Heart left ventricle (tissue), 13 donors: ENCODE measurements around the gene ATP5F1E.

Source experiments
- POLR2A ChIP-seq, 2 donors: fragments of 450-650 bp; IDR thresholded peaks; one replicate each; pipeline ENCODE4 v1.6.1; 2017; ENCODE audit warnings: antibody characterized with exemption in 2 of 2, mild to moderate bottlenecking in 2 of 2, moderate library complexity in 2 of 2
- TF ChIP-seq, protein P1 (sequence below), 12 donors: fragments of 200-600 bp; sonication (generic) in 4 of 12; IDR thresholded peaks; one replicate each; pipeline versions ENCODE4 v1.5.0 to v1.8.0; 2018 to 2022; ENCODE audit warnings: antibody characterized with exemption in 12 of 12, mild to moderate bottlenecking in 5 of 12
- donor health status: ischemic (EF 13 %, LVEDD 7.1; RV severe dilation, severe dysfunction).
- donor health status: DM: no; HTN: yes; CAD: no.
- donor health status: DM: no; HTN: no; CAD: no.
- donor health status: ischemic (EF 25% LVEDD 6.9; RV normal size, moderate dysfunction).
- donor health status: ischemic (EF 25% LVEDD 5.7; RV mildly dilated, moderate dysfunction).
- donor health status: ischemic (EF 35%, LVEDD 5.7; RV mildly dilated, moderate dysfunction).
- donor health status: nonischemic (EF 11% LVEDD 7.7; RV severe dilation, severe dysfunction).
- donor health status: DM: yes; HTN: yes; CAD: no.
- donor health status: PGD.
- donor health status: ischemic (EF 29% LVEDD 5.4; RV normal size, mild dysfunction).
- donor health status: nonischemic (EF 23%, LVEDD 6.1; RV moderate dilation, normal function).

DNA sequence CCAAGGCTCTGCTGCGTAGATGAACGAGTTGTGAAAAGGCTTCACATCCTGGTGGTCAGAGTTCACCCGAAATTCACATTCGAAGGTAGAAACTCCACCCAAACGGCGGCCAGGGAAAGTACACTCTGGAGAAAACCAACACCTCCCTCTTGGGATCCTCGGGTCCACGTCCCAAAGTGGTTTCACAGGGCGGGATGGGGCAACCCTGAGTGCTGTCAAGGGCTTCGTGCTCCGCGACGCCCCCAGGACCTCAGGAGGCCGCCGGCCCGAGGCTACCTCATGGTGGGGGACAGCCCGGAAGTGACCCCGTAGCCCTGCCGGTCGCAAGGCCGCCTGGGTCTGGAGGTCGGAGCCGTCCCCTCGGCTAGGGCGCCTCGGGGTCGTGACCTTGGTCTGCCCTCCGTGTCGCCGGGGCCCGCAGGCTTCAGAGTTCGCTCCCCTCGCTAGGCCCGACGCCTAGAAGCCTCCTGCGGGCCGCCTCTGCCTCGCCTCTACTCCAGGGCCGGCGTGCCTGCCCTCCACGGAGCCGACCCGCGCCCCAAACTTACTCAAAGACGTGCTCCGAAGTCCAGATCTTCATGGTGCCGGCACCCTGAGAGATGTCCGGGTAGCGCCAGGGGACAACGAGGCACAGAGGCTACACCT lies 10.1 kb upstream of the ATP5F1E start, which contains the start of gene PRELID3B:
- TF ChIP-seq, protein P1, sequence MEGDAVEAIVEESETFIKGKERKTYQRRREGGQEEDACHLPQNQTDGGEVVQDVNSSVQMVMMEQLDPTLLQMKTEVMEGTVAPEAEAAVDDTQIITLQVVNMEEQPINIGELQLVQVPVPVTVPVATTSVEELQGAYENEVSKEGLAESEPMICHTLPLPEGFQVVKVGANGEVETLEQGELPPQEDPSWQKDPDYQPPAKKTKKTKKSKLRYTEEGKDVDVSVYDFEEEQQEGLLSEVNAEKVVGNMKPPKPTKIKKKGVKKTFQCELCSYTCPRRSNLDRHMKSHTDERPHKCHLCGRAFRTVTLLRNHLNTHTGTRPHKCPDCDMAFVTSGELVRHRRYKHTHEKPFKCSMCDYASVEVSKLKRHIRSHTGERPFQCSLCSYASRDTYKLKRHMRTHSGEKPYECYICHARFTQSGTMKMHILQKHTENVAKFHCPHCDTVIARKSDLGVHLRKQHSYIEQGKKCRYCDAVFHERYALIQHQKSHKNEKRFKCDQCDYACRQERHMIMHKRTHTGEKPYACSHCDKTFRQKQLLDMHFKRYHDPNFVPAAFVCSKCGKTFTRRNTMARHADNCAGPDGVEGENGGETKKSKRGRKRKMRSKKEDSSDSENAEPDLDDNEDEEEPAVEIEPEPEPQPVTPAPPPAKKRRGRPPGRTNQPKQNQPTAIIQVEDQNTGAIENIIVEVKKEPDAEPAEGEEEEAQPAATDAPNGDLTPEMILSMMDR (IDR thresholded peaks at IDR 0.05), result no peak
- TF ChIP-seq POLR2A (IDR thresholded peaks at IDR 0.05), result no peak
